Uterus (tissue), 4 donors: Measurements from ENCODE around the gene APP. TPM values are rescaled to one million over a fixed set of nuclear protein-coding genes. Genes with fewer than 3 reads are reported as not detected.

Experiments used
- DNase-seq, 2 donors: peaks; one replicate each; pipeline ENCODE4 v3.0.0-alpha.2; 2019 to 2020
- H3K27ac ChIP-seq, 2 donors: fragments of 200-600 bp; sonication (generic); 1 replicate in 1 of 2; 2 replicates in 1 of 2; pipeline ENCODE4 v1.5.1; 2016 to 2018
- H3K27me3 ChIP-seq, 2 donors: fragments of 200-600 bp; sonication (generic); one replicate each; pipeline ENCODE4 v1.5.1; 2018 to 2019; ENCODE audit warnings: control low read depth in 1 of 2
- H3K36me3 ChIP-seq, 2 donors: fragments of 200-600 bp; sonication (generic); one replicate each; pipeline ENCODE4 v1.5.1; 2019; ENCODE audit warnings: control low read depth in 1 of 2
- H3K4me1 ChIP-seq, 2 donors: fragments of 200-600 bp; sonication (generic); one replicate each; pipeline ENCODE4 v1.5.1; 2018 to 2019; ENCODE audit warnings: control low read depth in 1 of 2
- H3K4me3 ChIP-seq, 2 donors: fragments of 200-600 bp; sonication (generic); 1 replicate in 1 of 2; 2 replicates in 1 of 2; pipeline ENCODE4 v1.5.1; 2018 to 2019; ENCODE audit warnings: mild to moderate bottlenecking in 1 of 2
- H3K9me3 ChIP-seq, 2 donors: fragments of 200-600 bp; sonication (generic); one replicate each; pipeline ENCODE4 v1.5.1; 2019; ENCODE audit warnings: control low read depth in 1 of 2
- CTCF ChIP-seq, 4 experiments: fragments of 200-600 bp in 2 of 4; fragments of 450-650 bp in 2 of 4; sonication (generic) in 2 of 4; IDR thresholded peaks; one replicate each; pipeline ENCODE4 v1.5.1; 2016 to 2019; ENCODE audit warnings: antibody characterized with exemption in 4 of 4, mild to moderate bottlenecking in 2 of 4, moderate library complexity in 1 of 4
- POLR2A ChIP-seq, 2 donors: fragments of 450-650 bp; IDR thresholded peaks; one replicate each; pipeline ENCODE4 v1.6.1; 2016; ENCODE audit warnings: antibody characterized with exemption in 2 of 2, mild to moderate bottlenecking in 1 of 2, moderate library complexity in 1 of 2
- intact Hi-C: fragments of 100-400 bp; cut with DNase I; formaldehyde crosslinking; loops from one replicate; pipeline ENCODE4 v1.15.1; 2023; ENCODE audit warnings: low total_unique reads
- total RNA-seq, 4 donors: library from RNA; depleted of rRNA in 3 of 4; stranded (reverse); fragments of >200 nt in 3 of 4; gene quantifications; one replicate each; pipeline versions ENCODE4 v1.1.0 to v1.2.4, GENCODE V29; 2014 to 2023
- donor health status: DM: yes; HTN: yes; CAD: no.

The APP gene
- total RNA-seq, 4 donors from 2014 or later: 212 to 537 (median 430) TPM

- Histone ChIP-seq H3K4me3 (no peak overlapping the region), H3K36me3 (no peaks in the 10 kb centered on the region), H3K27me3 (no peaks in the 10 kb centered on the region), H3K9me3 (no peaks in the 10 kb centered on the region), H3K27ac (peak overlapping the region; percentile 61 to 77), H3K4me1 (peaks cover 0 to 4% of the 10 kb centered on the region in 2 donors)
- intact Hi-C loops: no loop called here
- DNase-seq: peak; percentile 76 to 80
- TF ChIP-seq CTCF (IDR thresholded peaks at IDR 0.05) (no peak), POLR2A (IDR thresholded peaks at IDR 0.05) (no peak)
Measured at GRCh38 chr21:25934771-25935224, 235.8 kb downstream of the APP start.

- Histone ChIP-seq H3K27ac (peak overlapping the region; percentile 18 to 77), H3K36me3 (no peaks in the 10 kb centered on the region), H3K27me3 (no peaks in the 10 kb centered on the region), H3K4me3 (no peak overlapping the region), H3K4me1 (no peaks in the 10 kb centered on the region), H3K9me3 (no peaks in the 10 kb centered on the region)
- no peak for DNase-seq
- TF ChIP-seq CTCF (IDR thresholded peaks at IDR 0.05) (no peak), POLR2A (IDR thresholded peaks at IDR 0.05) (no peak)
- intact Hi-C loops: no loop called here
Measured at GRCh38 chr21:25934130-25934529, 236.4 kb downstream of the APP start.

GRCh38 chr21:25931765-25932164, 238.8 kb downstream of the APP start:
- Histone ChIP-seq H3K27me3 (no peaks in the 10 kb centered on the region), H3K27ac (peak overlapping the region; percentile 58 to 77), H3K36me3 (no peaks in the 10 kb centered on the region), H3K4me1 (no peaks in the 10 kb centered on the region), H3K9me3 (no peaks in the 10 kb centered on the region), H3K4me3 (no peak overlapping the region)
- no peak for DNase-seq
- intact Hi-C loops: no loop called here
- no peak for TF ChIP-seq CTCF (IDR thresholded peaks at IDR 0.05)
- no peak for TF ChIP-seq POLR2A (IDR thresholded peaks at IDR 0.05)

- Histone ChIP-seq H3K4me3 (no peak overlapping the region), H3K4me1 (peaks cover 0 to 5% of the 10 kb centered on the region in 2 donors), H3K27ac (peak overlapping the region; percentile 29 to 77), H3K27me3 (no peaks in the 10 kb centered on the region), H3K9me3 (no peaks in the 10 kb centered on the region), H3K36me3 (no peaks in the 10 kb centered on the region)
- TF ChIP-seq CTCF (IDR thresholded peaks at IDR 0.05) (no peak), POLR2A (IDR thresholded peaks at IDR 0.05) (no peak)
- intact Hi-C loops: no loop called here
- DNase-seq: no peak
Measured at GRCh38 chr21:25929856-25930520, 240.6 kb downstream of the APP start.

- Histone ChIP-seq H3K27me3 (no peaks in the 10 kb centered on the region), H3K36me3 (no peaks in the 10 kb centered on the region), H3K4me1 (peaks cover 0 to 5% of the 10 kb centered on the region in 2 donors), H3K9me3 (no peaks in the 10 kb centered on the region), H3K4me3 (no peak overlapping the region), H3K27ac (peak overlapping the region; percentile 53 to 84)
- no peak for TF ChIP-seq POLR2A (IDR thresholded peaks at IDR 0.05)
- TF ChIP-seq CTCF (IDR thresholded peaks at IDR 0.05): no peak
- intact Hi-C loops: no loop called here
- no peak for DNase-seq
Measured at GRCh38 chr21:25927195-25927880, 243.2 kb downstream of the APP start.
